ENCODE data around the gene ANKRD40. TPM values are rescaled to one million over a fixed set of nuclear protein-coding genes. Genes with fewer than 3 reads are reported as not detected.

ANKRD40 gene
- total and polyA plus RNA-seq, 2 donors (not counting 1 experiment from before 2014, with no cell fraction given): 13.7 to 35.3 TPM

DNA sequence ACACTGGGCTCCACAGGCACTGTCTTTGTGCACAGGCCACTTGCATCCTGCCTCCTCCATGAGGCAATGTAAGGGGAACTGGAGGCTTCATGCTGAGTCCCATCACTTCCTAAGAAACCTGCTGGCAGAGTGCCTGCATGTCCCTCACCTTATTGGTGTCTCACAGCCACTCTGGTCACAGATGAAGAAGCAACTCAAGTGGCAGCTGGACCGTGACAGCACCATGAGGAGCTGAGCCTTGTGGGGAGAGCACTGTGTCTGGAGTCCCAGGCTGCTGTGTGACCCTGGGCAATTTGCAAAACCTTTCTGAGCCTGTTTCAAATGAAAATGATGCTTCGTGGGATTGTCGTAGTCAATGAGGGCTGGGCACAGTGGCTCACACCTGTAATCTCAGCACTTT is 19.5 kb downstream of the ANKRD40 start:
- Mint-ChIP-seq H3K27ac (no peak overlapping the region), H3K4me1 (no peaks in the 10 kb centered on the region), H3K27me3 (no peaks in the 10 kb centered on the region), H3K9me3 (ENCODE audit: insufficient read depth) (no peaks in the 10 kb centered on the region), H3K4me3 (no peak overlapping the region)
- DNase-seq: no peak
- no peak overlapping the region for H3K9ac ChIP-seq (ENCODE audit: low read length)
- intact Hi-C loops (cut with micrococcal nuclease): no loop called here
- CTCF ChIA-PET: interaction anchor here (0.6 kb wide), 1 partner anchor 671 kb away, joined by 3 read pairs; no protein-coding TSS in a partner anchor
- no peak for ATAC-seq (ENCODE audit: low read depth)
- TF ChIP-seq EZH2 (IDR thresholded peaks at IDR 0.05; ENCODE audit: borderline replicate concordance, insufficient read depth, low read depth, low read length, poor library complexity, severe bottlenecking): no peak
- TF ChIP-seq, protein P1, sequence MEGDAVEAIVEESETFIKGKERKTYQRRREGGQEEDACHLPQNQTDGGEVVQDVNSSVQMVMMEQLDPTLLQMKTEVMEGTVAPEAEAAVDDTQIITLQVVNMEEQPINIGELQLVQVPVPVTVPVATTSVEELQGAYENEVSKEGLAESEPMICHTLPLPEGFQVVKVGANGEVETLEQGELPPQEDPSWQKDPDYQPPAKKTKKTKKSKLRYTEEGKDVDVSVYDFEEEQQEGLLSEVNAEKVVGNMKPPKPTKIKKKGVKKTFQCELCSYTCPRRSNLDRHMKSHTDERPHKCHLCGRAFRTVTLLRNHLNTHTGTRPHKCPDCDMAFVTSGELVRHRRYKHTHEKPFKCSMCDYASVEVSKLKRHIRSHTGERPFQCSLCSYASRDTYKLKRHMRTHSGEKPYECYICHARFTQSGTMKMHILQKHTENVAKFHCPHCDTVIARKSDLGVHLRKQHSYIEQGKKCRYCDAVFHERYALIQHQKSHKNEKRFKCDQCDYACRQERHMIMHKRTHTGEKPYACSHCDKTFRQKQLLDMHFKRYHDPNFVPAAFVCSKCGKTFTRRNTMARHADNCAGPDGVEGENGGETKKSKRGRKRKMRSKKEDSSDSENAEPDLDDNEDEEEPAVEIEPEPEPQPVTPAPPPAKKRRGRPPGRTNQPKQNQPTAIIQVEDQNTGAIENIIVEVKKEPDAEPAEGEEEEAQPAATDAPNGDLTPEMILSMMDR (IDR thresholded peaks at IDR 0.05): no peak
- no peaks in the 10 kb centered on the region for H3K9me3 ChIP-seq (ENCODE audit: control extremely low read depth in 1 of 3, control insufficient read depth in 2 of 3, insufficient read depth in 1 of 3, low read length in 2 of 3)
- no peaks in the 10 kb centered on the region for H3K27me3 ChIP-seq (replicated peaks in 1 of 4; ENCODE audit: control extremely low read depth in 1 of 4, control insufficient read depth in 3 of 4, insufficient read depth in 4 of 4, low read length in 3 of 4)
- no peak overlapping the region for H3K27ac ChIP-seq (ENCODE audit: low read length in 2 of 2)
- no peaks in the 10 kb centered on the region for H4K20me1 ChIP-seq (ENCODE audit: control insufficient read depth, insufficient read depth, low read length, poor library complexity, severe bottlenecking)
- H3K79me2 ChIP-seq (ENCODE audit: control insufficient read depth, insufficient read depth, low read length): no peaks in the 10 kb centered on the region
- peaks cover 3 to 12% of the 10 kb centered on the region in 2 experiments for H3K36me3 ChIP-seq (replicated peaks in 1 of 2; ENCODE audit: control extremely low read depth in 1 of 2, control insufficient read depth in 1 of 2, extremely low read depth in 1 of 2, insufficient read depth in 2 of 2, low read length in 1 of 2)
- no peak overlapping the region for H3K4me3 ChIP-seq (ENCODE audit: control extremely low read depth in 1 of 5, extremely low read depth in 1 of 5, insufficient read depth in 1 of 5, low read depth in 2 of 5, low read length in 4 of 5)
- POLR2A ChIA-PET: interaction anchor here (0.7 kb wide), 1 partner anchor 233 kb away, joined by 5 read pairs; no protein-coding TSS in a partner anchor
- H3K4me1 ChIP-seq (ENCODE audit: control insufficient read depth in 2 of 2, insufficient read depth in 2 of 2, low read length in 2 of 2): no peaks in the 10 kb centered on the region
- no peak overlapping the region for H3K4me2 ChIP-seq (replicated peaks; ENCODE audit: low read depth, low read length, poor library complexity, severe bottlenecking)
- no peak overlapping the region for H2AFZ ChIP-seq (ENCODE audit: insufficient read depth, low read depth, low read length, poor library complexity, severe bottlenecking)
- 88% methylated on average over 3 of the region's 3 CpGs for WGBS (ENCODE audit: insufficient coverage)

DNA sequence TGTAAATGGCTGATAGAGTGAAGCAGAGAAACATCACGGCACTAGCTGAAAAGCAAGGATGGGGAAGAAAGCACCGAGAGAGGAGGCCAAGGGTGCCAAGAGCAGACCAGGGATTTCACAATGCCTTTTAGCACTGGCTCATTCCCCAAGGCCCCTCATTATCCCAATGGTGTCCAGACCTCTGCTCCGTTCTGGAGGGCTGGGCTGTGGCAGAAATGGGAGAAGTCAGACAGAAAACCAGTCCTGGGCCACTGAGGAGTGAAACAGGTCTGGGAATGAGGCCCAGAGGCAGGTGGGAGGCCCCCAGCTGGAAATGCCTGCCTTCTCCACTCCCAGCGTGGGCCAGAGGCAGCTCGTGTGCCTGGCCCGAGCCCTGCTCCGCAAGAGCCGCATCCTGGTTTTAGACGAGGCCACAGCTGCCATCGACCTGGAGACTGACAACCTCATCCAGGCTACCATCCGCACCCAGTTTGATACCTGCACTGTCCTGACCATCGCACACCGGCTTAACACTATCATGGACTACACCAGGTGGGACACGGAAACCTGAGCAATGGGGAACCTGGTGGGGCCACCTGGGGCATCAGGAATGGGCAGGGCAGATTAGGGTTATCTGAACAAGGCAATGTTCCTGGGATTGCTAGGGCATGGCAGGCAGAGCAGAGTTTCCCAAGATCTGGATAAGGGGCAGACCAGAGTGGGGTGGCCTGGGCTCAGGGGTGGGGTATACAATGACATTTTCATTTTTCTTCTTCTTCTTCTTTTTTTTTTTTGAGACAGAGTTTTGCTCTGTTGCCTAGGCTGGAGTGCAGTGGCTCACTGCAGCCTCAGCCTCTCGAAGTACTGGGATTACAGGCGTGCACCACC is 20.3 kb downstream of the ANKRD40 start:
- Mint-ChIP-seq H3K27ac (no peak overlapping the region), H3K9me3 (ENCODE audit: insufficient read depth) (no peaks in the 10 kb centered on the region), H3K4me3 (no peak overlapping the region), H3K4me1 (no peaks in the 10 kb centered on the region), H3K27me3 (peaks cover 3% of the 10 kb centered on the region)
- intact Hi-C loops (cut with micrococcal nuclease): no loop called here
- ChIA-PET CTCF (interaction anchor here (0.6 to 1.1 kb wide), 2 partner anchors 9 to 671 kb away, joined by 3 read pairs; no protein-coding TSS in a partner anchor), POLR2A (no interaction called here)
- H3K27me3 ChIP-seq (replicated peaks in 1 of 4; ENCODE audit: control extremely low read depth in 1 of 4, control insufficient read depth in 3 of 4, insufficient read depth in 4 of 4, low read length in 3 of 4): no peaks in the 10 kb centered on the region
- no peak overlapping the region for H2AFZ ChIP-seq (ENCODE audit: insufficient read depth, low read depth, low read length, poor library complexity, severe bottlenecking)
- WGBS (ENCODE audit: insufficient coverage): 97% methylated on average over 15 of the region's 16 CpGs
- H3K79me2 ChIP-seq (ENCODE audit: control insufficient read depth, insufficient read depth, low read length): no peaks in the 10 kb centered on the region
- DNase-seq: no peak
- no peak overlapping the region for H3K4me2 ChIP-seq (replicated peaks; ENCODE audit: low read depth, low read length, poor library complexity, severe bottlenecking)
- no peak overlapping the region for H3K4me3 ChIP-seq (ENCODE audit: control extremely low read depth in 1 of 5, extremely low read depth in 1 of 5, insufficient read depth in 1 of 5, low read depth in 2 of 5, low read length in 4 of 5)
- TF ChIP-seq EZH2 (IDR thresholded peaks at IDR 0.05; ENCODE audit: borderline replicate concordance, insufficient read depth, low read depth, low read length, poor library complexity, severe bottlenecking): no peak
- TF ChIP-seq, protein P1 (IDR thresholded peaks at IDR 0.05): no peak
- H3K27ac ChIP-seq (ENCODE audit: low read length in 2 of 2): no peak overlapping the region
- H3K36me3 ChIP-seq (replicated peaks in 1 of 2; ENCODE audit: control extremely low read depth in 1 of 2, control insufficient read depth in 1 of 2, extremely low read depth in 1 of 2, insufficient read depth in 2 of 2, low read length in 1 of 2): peaks cover under 1 to 4% of the 10 kb centered on the region in 2 experiments
- no peaks in the 10 kb centered on the region for H4K20me1 ChIP-seq (ENCODE audit: control insufficient read depth, insufficient read depth, low read length, poor library complexity, severe bottlenecking)
- H3K4me1 ChIP-seq (ENCODE audit: control insufficient read depth in 2 of 2, insufficient read depth in 2 of 2, low read length in 2 of 2): no peaks in the 10 kb centered on the region
- no peak overlapping the region for H3K9ac ChIP-seq (ENCODE audit: low read length)
- ATAC-seq (ENCODE audit: low read depth): no peak
- H3K9me3 ChIP-seq (ENCODE audit: control extremely low read depth in 1 of 3, control insufficient read depth in 2 of 3, insufficient read depth in 1 of 3, low read length in 2 of 3): no peaks in the 10 kb centered on the region

Data from B cell (primary cell).